HepG2 (cell line): Measurements from ENCODE around the gene TANGO6. TPM values are rescaled to one million over a fixed set of nuclear protein-coding genes. Genes with fewer than 3 reads are reported as not detected.
A peak's percentile ranks its signal among the peaks of the same experiment; 100 is the strongest.

Experiments
- ARID5B ChIP-seq: IDR thresholded peaks from 2 replicates; pipeline ENCODE4 v1.4.0; 2020; ENCODE audit warnings: mild to moderate bottlenecking, missing genetic modification reagents
- GMEB1 ChIP-seq: sonication (generic); formaldehyde crosslinking; IDR thresholded peaks from 2 replicates; pipeline ENCODE4 v1.5.1; 2020; ENCODE audit warnings: missing genetic modification reagents, mild to moderate bottlenecking, borderline replicate concordance
- HIVEP1 ChIP-seq: sonication (generic); formaldehyde crosslinking; IDR thresholded peaks from 2 replicates; pipeline ENCODE4 v1.4.0; 2020; ENCODE audit warnings: mild to moderate bottlenecking, missing genetic modification reagents
- HOXA7 ChIP-seq: sonication (generic); formaldehyde crosslinking; IDR thresholded peaks from 2 replicates; pipeline ENCODE4 v1.8.1; 2022; ENCODE audit warnings: mild to moderate bottlenecking, missing genetic modification reagents, moderate library complexity
- KMT2B ChIP-seq: IDR thresholded peaks from 2 replicates; pipeline ENCODE4 v1.6.1; 2016; ENCODE audit warnings: missing genetic modification reagents, missing compliant biosample characterization
- MED1 ChIP-seq: sonication (generic); formaldehyde crosslinking; IDR thresholded peaks from 2 replicates; pipeline ENCODE4 v1.4.0; 2020; ENCODE audit warnings: missing genetic modification reagents
- USF2 ChIP-seq, 2 experiments: sonication (generic) in 1 of 2; formaldehyde crosslinking in 1 of 2; IDR thresholded peaks; 2 replicates each; pipeline versions ENCODE4 v1.5.1 to v1.6.1; 2011 to 2020; ENCODE audit warnings: borderline replicate concordance in 1 of 2, low read depth in 1 of 2, low read length in 1 of 2, mild to moderate bottlenecking in 1 of 2, missing genetic modification reagents in 1 of 2, moderate library complexity in 1 of 2
- ZFP37 ChIP-seq: sonication (generic); formaldehyde crosslinking; IDR thresholded peaks from 2 replicates; pipeline ENCODE4 v1.4.0; 2020; ENCODE audit warnings: missing genetic modification reagents, borderline replicate concordance
- ZNF460 ChIP-seq: sonication (generic); formaldehyde crosslinking; IDR thresholded peaks from 2 replicates; pipeline ENCODE4 v1.5.1; 2020; ENCODE audit warnings: missing genetic modification reagents, mild to moderate bottlenecking, borderline replicate concordance
- ZNF704 ChIP-seq: sonication (generic); formaldehyde crosslinking; IDR thresholded peaks from 2 replicates; pipeline ENCODE4 v1.8.1; 2023; ENCODE audit warnings: mild to moderate bottlenecking, inconsistent platforms, moderate library complexity, missing genetic modification reagents, borderline replicate concordance
- ZNF710 ChIP-seq: sonication (generic); formaldehyde crosslinking; IDR thresholded peaks from 2 replicates; pipeline ENCODE4 v1.5.0; 2020; ENCODE audit warnings: mild to moderate bottlenecking, missing genetic modification reagents, borderline replicate concordance
- ZNF772 ChIP-seq: sonication (generic); formaldehyde crosslinking; IDR thresholded peaks from 2 replicates; pipeline ENCODE4 v1.5.0; 2020; ENCODE audit warnings: mild to moderate bottlenecking, missing genetic modification reagents
- ZNF784 ChIP-seq: sonication (generic); formaldehyde crosslinking; IDR thresholded peaks from 2 replicates; pipeline ENCODE4 v1.5.1; 2020; ENCODE audit warnings: missing genetic modification reagents, mild to moderate bottlenecking, borderline replicate concordance
- ZNF792 ChIP-seq: IDR thresholded peaks from 2 replicates; pipeline ENCODE4 v1.6.1; 2016
- ZSCAN21 ChIP-seq: sonication (generic); formaldehyde crosslinking; IDR thresholded peaks from 2 replicates; pipeline ENCODE4 v1.8.0; 2022; ENCODE audit warnings: mild to moderate bottlenecking, missing genetic modification reagents, moderate library complexity, borderline replicate concordance
- polyA plus RNA-seq, 8 experiments: library from polyadenylated mRNA; depleted of rRNA in 3 of 8; stranded (reverse) in 7 of 8; unstranded in 1 of 8; fragments of >200 nt; fragmentation: Illumina TruSeq in 4 of 8; extraction: Trizol in 4 of 8; gene quantifications; 2 replicates each; pipeline versions ENCODE4 v1.2.1 to v1.2.3, GENCODE V29; 2011 to 2016; ENCODE audit warnings: low read depth in 4 of 8, missing spikeins in 1 of 8, mixed read lengths in 1 of 8; ENCODE audit not compliant: insufficient read depth in 1 of 8
- total RNA-seq, 5 experiments: library from RNA; depleted of rRNA; stranded (reverse); fragments of >200 nt; fragmentation: Illumina TruSeq; extraction: Trizol; gene quantifications; 2 replicates each; pipeline ENCODE4 v1.2.3, GENCODE V29; 2016; ENCODE audit warnings: low read depth in 1 of 5

Gene TANGO6
- total and polyA plus RNA-seq, 2 of the 13 experiments (the other 11 are each of a cell fraction or from before 2014, with no cell fraction given): 7.2 to 13.3 TPM

GRCh38 chr16:69089091-69089910 lies 246.0 kb downstream of the TANGO6 start (continued):
- TF ChIP-seq ARID5B (CRISPR knock-in tag) (peak; percentile 46), HOXA7 (CRISPR knock-in tag) (peak; percentile 58), ZNF460 (CRISPR knock-in tag) (no peak), ZSCAN21 (CRISPR knock-in tag) (no peak), KMT2B (CRISPR knock-in tag) (0 out of 2 replicates have a peak, but pooled peaks have one; percentile 26), GMEB1 (CRISPR knock-in tag) (no peak), ZFP37 (CRISPR knock-in tag) (no peak), HIVEP1 (CRISPR knock-in tag) (0 out of 2 replicates have a peak, but pooled peaks have one; percentile 22), ZNF710 (CRISPR knock-in tag) (no peak), MED1 (CRISPR knock-in tag) (no peak), ZNF792 (CRISPR knock-in tag) (peak; percentile 56; the same call in 1 of the 2 replicates), USF2 (IDR thresholded peaks at IDR 0.05; ENCODE audit: low read depth, low read length) (0 out of 2 replicates have a peak, but pooled peaks have one; percentile 23), USF2 (CRISPR knock-in tag; IDR thresholded peaks at IDR 0.05; ENCODE audit: borderline replicate concordance) (0 out of 2 replicates have a peak, but pooled peaks have one; percentile 37), ZNF772 (CRISPR knock-in tag) (no peak), ZNF784 (CRISPR knock-in tag) (no peak), ZNF704 (CRISPR knock-in tag) (no peak)
